VCaP (cell line): Measurements from ENCODE around the gene AP1S3.

Source experiments
- H3K27ac ChIP-seq: fragments of 450-650 bp; 2 replicates; pipeline ENCODE4 v1.5.1; 2017
- CTCF ChIP-seq: fragments of 450-650 bp; conservative IDR thresholded peaks from 2 replicates; pipeline ENCODE4 v1.5.1; 2017; ENCODE audit warnings: mild to moderate bottlenecking, moderate library complexity

AP1S3 gene

GRCh38 chr2:223837287-223838061, at the start of gene AP1S3:
Gene AP1S3 (minus strand): TSS chr2:223837582. CDS start chr2:223837450, 132 bp downstream.
- H3K27ac ChIP-seq = peak within 1 kb of the TSS; percentile 98

GRCh38 chr2:223887127-223887526, 49.7 kb upstream of the AP1S3 start:
- H3K27ac ChIP-seq = no peak overlapping the region
- TF ChIP-seq CTCF = no peak

More at GRCh38 chr2:223837287-223838061, at the start of gene AP1S3:
- TF ChIP-seq CTCF = no peak; the same call in 1 of the 2 replicates

GRCh38 chr2:223886726-223887125, 49.3 kb upstream of the AP1S3 start:
- H3K27ac ChIP-seq = no peak overlapping the region
- TF ChIP-seq CTCF = no peak

GRCh38 chr2:223884399-223884798, 47.0 kb upstream of the AP1S3 start:
- H3K27ac ChIP-seq = no peak overlapping the region
- TF ChIP-seq CTCF = no peak

- no peak for TF ChIP-seq CTCF
- no peak overlapping the region for H3K27ac ChIP-seq
Observed at GRCh38 chr2:223882715-223883114, 45.3 kb upstream of the AP1S3 start.

GRCh38 chr2:223880796-223881195, 43.4 kb upstream of the AP1S3 start:
- H3K27ac ChIP-seq = no peak overlapping the region
- no peak for TF ChIP-seq CTCF

GRCh38 chr2:223877721-223878410, 40.5 kb upstream of the AP1S3 start:
- H3K27ac ChIP-seq = no peak overlapping the region
- no peak for TF ChIP-seq CTCF
